Endothelial cell of umbilical vein (primary cell): ENCODE measurements around the gene PPP1R1C. TPM values are rescaled to one million over a fixed set of nuclear protein-coding genes. Genes with fewer than 3 reads are reported as not detected.

ENCODE experiments used
- BruUV-seq: library from RNA; stranded (reverse); fragments of 400-500 nt; replicated peaks from 2 replicates; lab custom pipeline; 2021; lab: Mats Ljungman, UMichigan
- CTCF ChIA-PET: fragments of 300-600, 350-600 bp; sonication (Branson Sonifier 250); formaldehyde crosslinking; loops from one replicate; lab custom pipeline; 2021; ENCODE audit warnings: antibody characterized with exemption, inconsistent platforms; lab: Charles Lee
- POLR2A ChIA-PET: fragments of 300-600, 350-600 bp; sonication (Branson Sonifier 250); formaldehyde crosslinking; loops from one replicate; lab custom pipeline; 2021; ENCODE audit warnings: antibody characterized with exemption, inconsistent platforms; lab: Charles Lee
- DNase-seq: peaks from one replicate; pipeline ENCODE4 v3.0.0-alpha.2; 2011; ENCODE audit warnings: low read depth, low spot score
- FAIRE-seq: peaks from 2 replicates; lab custom pipeline; 2011; peaks lifted over from hg19 to GRCh38; lab: Jason Lieb, UNC
- H2AFZ ChIP-seq: 2 replicates; pipeline ENCODE4 v1.6.0; 2012; ENCODE audit warnings: low read depth, low read length, control low read depth, inconsistent platforms
- H3K27ac ChIP-seq: 2 replicates; pipeline ENCODE4 v1.5.1; 2011; ENCODE audit warnings: low read depth, mild to moderate bottlenecking, control low read depth, low read length, moderate library complexity; ENCODE audit not compliant: insufficient read depth
- H3K27me3 ChIP-seq, 2 experiments: 2 replicates each; pipeline versions ENCODE4 v1.6.0 to v1.6.1; 2011; ENCODE audit warnings: low read length in 2 of 2, mixed read lengths in 1 of 2; ENCODE audit not compliant: control insufficient read depth in 2 of 2, insufficient read depth in 2 of 2
- H3K36me3 ChIP-seq, 2 experiments: 2 replicates in 1 of 2; 3 replicates in 1 of 2; pipeline ENCODE4 v1.5.1; 2011; ENCODE audit warnings: low read length in 2 of 2, mild to moderate bottlenecking in 1 of 2, moderate library complexity in 1 of 2; ENCODE audit not compliant: control insufficient read depth in 2 of 2, insufficient read depth in 2 of 2; ENCODE audit errors: extremely low read depth in 1 of 2
- H3K4me1 ChIP-seq: 3 replicates; pipeline ENCODE4 v1.5.1; 2011; ENCODE audit warnings: mild to moderate bottlenecking, low read length; ENCODE audit not compliant: control insufficient read depth, insufficient read depth; ENCODE audit errors: extremely low read depth
- H3K4me2 ChIP-seq: 2 replicates; pipeline ENCODE4 v1.6.1; 2011; ENCODE audit warnings: low read length, control low read depth, mixed read lengths; ENCODE audit not compliant: insufficient read depth
- H3K4me3 ChIP-seq, 3 experiments: fragments of 200-600 bp in 1 of 3; sonication (generic), shearing (Covaris generic) in 1 of 3; replicated peaks in 1 of 3; 2 replicates each; pipeline ENCODE4 v1.5.1; 2011 to 2016; ENCODE audit warnings: control low read depth in 3 of 3, low read length in 3 of 3, mild to moderate bottlenecking in 2 of 3, inconsistent platforms in 1 of 3, low read depth in 1 of 3, moderate library complexity in 1 of 3; ENCODE audit not compliant: insufficient read depth in 1 of 3
- H3K79me2 ChIP-seq: 2 replicates; pipeline ENCODE4 v1.6.0; 2012; ENCODE audit warnings: low read length, inconsistent platforms; ENCODE audit not compliant: control insufficient read depth, insufficient read depth
- H3K9ac ChIP-seq: replicated peaks from 2 replicates; pipeline ENCODE3; 2011; ENCODE audit warnings: low read length, control low read depth; ENCODE audit not compliant: insufficient read depth; ENCODE audit errors: extremely low read depth
- H3K9me1 ChIP-seq: replicated peaks from 3 replicates; pipeline ENCODE4 v1.6.0; 2011; ENCODE audit warnings: mild to moderate bottlenecking, low read length; ENCODE audit not compliant: control insufficient read depth, insufficient read depth; ENCODE audit errors: extremely low read depth
- H3K9me3 ChIP-seq: replicated peaks from 2 replicates; pipeline ENCODE4 v1.5.1; 2012; ENCODE audit warnings: low read length, inconsistent platforms; ENCODE audit not compliant: control insufficient read depth, insufficient read depth
- H4K20me1 ChIP-seq: replicated peaks from 2 replicates; pipeline ENCODE3; 2011; ENCODE audit warnings: mild to moderate bottlenecking, low read length; ENCODE audit not compliant: control insufficient read depth, insufficient read depth; ENCODE audit errors: extremely low read depth
- EZH2 ChIP-seq: IDR thresholded peaks from 2 replicates; pipeline ENCODE4 v1.6.1; 2012; ENCODE audit warnings: borderline replicate concordance, low read depth, mild to moderate bottlenecking, moderate library complexity, low read length, inconsistent platforms; ENCODE audit not compliant: severe bottlenecking
- FOS ChIP-seq: IDR thresholded peaks from 2 replicates; pipeline ENCODE4 v1.6.1; 2011; ENCODE audit warnings: mild to moderate bottlenecking, low read length, moderate library complexity, borderline replicate concordance; ENCODE audit not compliant: insufficient read depth
- GATA2 ChIP-seq: IDR thresholded peaks from 2 replicates; pipeline ENCODE4 v1.7.0; 2011; ENCODE audit warnings: low read depth, mild to moderate bottlenecking, moderate library complexity, mixed read lengths, low read length; ENCODE audit not compliant: insufficient read length, insufficient read depth
- JUN ChIP-seq: IDR thresholded peaks from 2 replicates; pipeline ENCODE4 v1.6.1; 2011; ENCODE audit warnings: borderline replicate concordance, low read depth; ENCODE audit not compliant: insufficient read length, insufficient read depth
- MYC ChIP-seq: IDR thresholded peaks from one replicate; pipeline ENCODE4 v1.6.1; 2011; ENCODE audit warnings: mild to moderate bottlenecking, low read depth, low read length
- POLR2A ChIP-seq: IDR thresholded peaks from 2 replicates; pipeline ENCODE4 v1.6.1; 2012; ENCODE audit warnings: low read depth, mild to moderate bottlenecking, control low read depth, low read length
- POLR2AphosphoS5 ChIP-seq: IDR thresholded peaks from 2 replicates; pipeline ENCODE4 v1.6.1; 2012; ENCODE audit warnings: low read depth, mild to moderate bottlenecking, control low read depth, low read length, moderate library complexity; ENCODE audit not compliant: insufficient read depth
- dilution Hi-C: fragments of 300-500 bp; cut with MboI; formaldehyde crosslinking; loops from one replicate; pipeline ENCODE4 v1.15.0; 2019; ENCODE audit warnings: low sequenced_read_pairs; ENCODE audit not compliant: extremely low pct_ligation_motif_present
- intact Hi-C: fragments of 100-400 bp; cut with micrococcal nuclease; formaldehyde crosslinking; loops from one replicate; pipeline ENCODE4 v1.10.0; 2022
- polyA plus RNA-seq, 4 experiments: library from polyadenylated mRNA; depleted of rRNA in 3 of 4; stranded (reverse) in 3 of 4; unstranded in 1 of 4; fragments of >200 nt; gene quantifications; 2 replicates each; pipeline versions ENCODE4 v1.2.1 to v1.2.3, GENCODE V29; 2011 to 2012; ENCODE audit warnings: missing spikeins in 1 of 4
- total RNA-seq: library from RNA; stranded (reverse); gene quantifications from 2 replicates; pipeline ENCODE4 v1.2.3, GENCODE V29; 2021
- TF ChIP-seq, protein P1 (sequence below): IDR thresholded peaks from 2 replicates; pipeline ENCODE4 v1.6.1; 2011; ENCODE audit not compliant: insufficient read depth, insufficient read length
- TF ChIP-seq, protein P2 (sequence below), 2 donors: IDR thresholded peaks; 1 replicate in 1 of 2; 2 replicates in 1 of 2; pipeline ENCODE4 v1.5.1; 2011; ENCODE audit warnings: low read length in 2 of 2, mild to moderate bottlenecking in 2 of 2, moderate library complexity in 2 of 2, control low read depth in 1 of 2, inconsistent platforms in 1 of 2, low read depth in 1 of 2; ENCODE audit not compliant: insufficient read depth in 1 of 2; ENCODE audit errors: extremely low read depth in 1 of 2

Gene PPP1R1C
- total and polyA plus RNA-seq, 2 donors (not counting 3 experiments of a cell fraction or from before 2014, with no cell fraction given), result 0.26 TPM; not detected in 1

DNA sequence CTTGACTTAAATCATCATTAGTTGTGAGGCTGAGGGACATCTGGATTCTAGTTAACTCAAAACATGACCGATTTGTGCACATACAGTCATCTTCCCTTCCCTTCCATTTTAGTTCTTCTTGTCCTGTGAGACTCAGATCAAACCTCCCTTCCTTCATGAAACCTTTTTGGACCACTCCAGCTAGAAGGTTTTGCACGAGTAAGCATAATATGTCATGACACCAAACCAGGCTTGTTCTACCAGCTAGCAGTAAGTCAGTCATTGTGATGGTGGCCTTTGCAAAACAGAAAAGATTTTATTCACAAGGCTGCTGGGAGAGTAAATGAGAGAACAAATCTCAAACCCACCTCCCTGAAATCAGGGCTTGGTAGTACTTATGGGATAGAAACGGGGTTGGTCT is 14.3 kb downstream of the PPP1R1C start:
- DNase-seq, result no peak
- Histone ChIP-seq H3K36me3 (no peaks in the 10 kb centered on the region), H3K9me3 (no peaks in the 10 kb centered on the region), H3K4me3 (no peak overlapping the region), H3K9me1 (no peaks in the 10 kb centered on the region), H3K79me2 (no peaks in the 10 kb centered on the region), H2AFZ (no peak overlapping the region), H4K20me1 (no peaks in the 10 kb centered on the region), H3K9ac (no peak overlapping the region), H3K4me1 (no peaks in the 10 kb centered on the region), H3K27ac (no peak overlapping the region), H3K4me2 (no peak overlapping the region), H3K27me3 (no peaks in the 10 kb centered on the region)
- ChIA-PET CTCF (interaction anchor here (1.8 kb wide), 1 partner anchor 45 kb away, joined by 4 read pairs; no protein-coding TSS in a partner anchor), POLR2A (no interaction called here)
- no peak for TF ChIP-seq FOS
- no peak for TF ChIP-seq JUN
- TF ChIP-seq EZH2, result no peak
- TF ChIP-seq, protein P1, sequence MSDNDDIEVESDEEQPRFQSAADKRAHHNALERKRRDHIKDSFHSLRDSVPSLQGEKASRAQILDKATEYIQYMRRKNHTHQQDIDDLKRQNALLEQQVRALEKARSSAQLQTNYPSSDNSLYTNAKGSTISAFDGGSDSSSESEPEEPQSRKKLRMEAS, result no peak
- no peak for TF ChIP-seq MYC
- TF ChIP-seq, protein P2, sequence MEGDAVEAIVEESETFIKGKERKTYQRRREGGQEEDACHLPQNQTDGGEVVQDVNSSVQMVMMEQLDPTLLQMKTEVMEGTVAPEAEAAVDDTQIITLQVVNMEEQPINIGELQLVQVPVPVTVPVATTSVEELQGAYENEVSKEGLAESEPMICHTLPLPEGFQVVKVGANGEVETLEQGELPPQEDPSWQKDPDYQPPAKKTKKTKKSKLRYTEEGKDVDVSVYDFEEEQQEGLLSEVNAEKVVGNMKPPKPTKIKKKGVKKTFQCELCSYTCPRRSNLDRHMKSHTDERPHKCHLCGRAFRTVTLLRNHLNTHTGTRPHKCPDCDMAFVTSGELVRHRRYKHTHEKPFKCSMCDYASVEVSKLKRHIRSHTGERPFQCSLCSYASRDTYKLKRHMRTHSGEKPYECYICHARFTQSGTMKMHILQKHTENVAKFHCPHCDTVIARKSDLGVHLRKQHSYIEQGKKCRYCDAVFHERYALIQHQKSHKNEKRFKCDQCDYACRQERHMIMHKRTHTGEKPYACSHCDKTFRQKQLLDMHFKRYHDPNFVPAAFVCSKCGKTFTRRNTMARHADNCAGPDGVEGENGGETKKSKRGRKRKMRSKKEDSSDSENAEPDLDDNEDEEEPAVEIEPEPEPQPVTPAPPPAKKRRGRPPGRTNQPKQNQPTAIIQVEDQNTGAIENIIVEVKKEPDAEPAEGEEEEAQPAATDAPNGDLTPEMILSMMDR (IDR thresholded peaks at IDR 0.05; ENCODE audit: extremely low read depth in 1 of 2, insufficient read depth in 1 of 2, low read depth in 1 of 2, low read length in 2 of 2), result no peak
- no peak for TF ChIP-seq POLR2AphosphoS5
- TF ChIP-seq GATA2, result no peak
- TF ChIP-seq POLR2A, result no peak
- intact Hi-C loops (no loop called here), dilution Hi-C loops (no loop called here)
- no peak for FAIRE-seq
- BruUV-seq, result no TSS peak
